Ishikawa (cell line): Measurements from ENCODE around the gene XKR8.

Source experiments
- CREB1 ChIP-seq: IDR thresholded peaks from 2 replicates; pipeline ENCODE4 v1.6.1; 2012; ENCODE audit warnings: low read depth
- EGR1 ChIP-seq: IDR thresholded peaks from 2 replicates; pipeline ENCODE4 v1.6.1; 2012
- MAX ChIP-seq: IDR thresholded peaks from 2 replicates; pipeline ENCODE4 v1.6.1; 2012
- REST ChIP-seq: IDR thresholded peaks from 2 replicates; pipeline ENCODE4 v1.6.1; 2012; ENCODE audit warnings: low read depth, mild to moderate bottlenecking
- TCF12 ChIP-seq: IDR thresholded peaks from 2 replicates; pipeline ENCODE4 v1.6.1; 2012; ENCODE audit warnings: low read depth
- YY1 ChIP-seq: IDR thresholded peaks from 2 replicates; pipeline ENCODE4 v1.6.1; 2012; ENCODE audit warnings: low read depth

GRCh38 chr1:27940870-27941560, 18.8 kb upstream of the XKR8 start:
- TF ChIP-seq MAX (no peak), CREB1 (no peak), REST (peak; percentile 31; the same call in 1 of the 2 replicates), YY1 (no peak), TCF12 (no peak), EGR1 (no peak)
